A673 (cell line): ENCODE measurements around the gene CROCC2. TPM values are rescaled to one million over a fixed set of nuclear protein-coding genes. Genes with fewer than 3 reads are reported as not detected.

Experiments used
- BruUV-seq: library from RNA; stranded (reverse); fragments of 400-500 nt; replicated peaks from 2 replicates; lab custom pipeline; 2021; lab: Mats Ljungman, UMichigan
- CTCF ChIA-PET: fragments of 300-600 bp; sonication (Branson Sonifier 250); formaldehyde crosslinking; loops from one replicate; lab custom pipeline; 2022; ENCODE audit warnings: antibody characterized with exemption; lab: Charles Lee
- POLR2A ChIA-PET: fragments of 300-600 bp; sonication (Branson Sonifier 250); formaldehyde crosslinking; loops from one replicate; lab custom pipeline; 2022; ENCODE audit warnings: antibody characterized with exemption; ENCODE audit not compliant: low non-redundant PET; lab: Charles Lee
- DNase-seq: peaks from one replicate; pipeline ENCODE4 v3.0.0-alpha.2; 2015; ENCODE audit warnings: low spot score
- H3K27ac ChIP-seq: fragments of 200-600 bp; sonication (generic); 2 replicates; pipeline ENCODE4 v1.5.1; 2016; ENCODE audit warnings: mixed run types, low read depth, mild to moderate bottlenecking, mixed read lengths, antibody characterized with exemption, low read length; ENCODE audit not compliant: poor library complexity, severe bottlenecking
- H3K27me3 ChIP-seq: fragments of 200-600 bp; sonication (generic); replicated peaks from 2 replicates; pipeline ENCODE4 v1.6.1; 2017; ENCODE audit warnings: mixed run types, low read depth, mild to moderate bottlenecking, mixed read lengths, antibody characterized with exemption, low read length; ENCODE audit not compliant: insufficient read depth, poor library complexity
- H3K36me3 ChIP-seq: fragments of 200-600 bp; sonication (generic); 2 replicates; pipeline ENCODE4 v1.6.1; 2016; ENCODE audit warnings: mixed run types, mild to moderate bottlenecking, mixed read lengths, antibody characterized with exemption, low read length; ENCODE audit not compliant: insufficient read depth, poor library complexity, severe bottlenecking
- H3K4me1 ChIP-seq: fragments of 200-600 bp; sonication (generic); 2 replicates; pipeline ENCODE4 v1.6.1; 2017; ENCODE audit warnings: mixed run types, mild to moderate bottlenecking, mixed read lengths, antibody characterized with exemption, low read length; ENCODE audit not compliant: insufficient read depth, poor library complexity, severe bottlenecking
- H3K4me3 ChIP-seq: fragments of 200-600 bp; sonication (generic); 2 replicates; pipeline ENCODE4 v1.5.1; 2016; ENCODE audit warnings: low read depth, mixed run types, mild to moderate bottlenecking, mixed read lengths, low read length; ENCODE audit not compliant: poor library complexity, severe bottlenecking
- H3K9me3 ChIP-seq: fragments of 200-600 bp; sonication (generic); 2 replicates; pipeline ENCODE4 v1.6.1; 2016; ENCODE audit warnings: mixed run types, low read depth, mild to moderate bottlenecking, mixed read lengths, antibody characterized with exemption, low read length; ENCODE audit not compliant: poor library complexity, severe bottlenecking
- CTCF ChIP-seq: fragments of 300-800, 200-600 bp; sonication (generic); conservative IDR thresholded peaks from 2 replicates; pipeline ENCODE4 v1.5.1; 2017; ENCODE audit warnings: low read depth, mild to moderate bottlenecking, antibody characterized with exemption, low read length, moderate library complexity, mixed read lengths
- EZH2 ChIP-seq: fragments of 200-600 bp; sonication (generic); IDR thresholded peaks from 2 replicates; pipeline ENCODE4 v1.6.1; 2017; ENCODE audit warnings: borderline replicate concordance, low read depth, mild to moderate bottlenecking, mixed read lengths, antibody characterized with exemption, low read length; ENCODE audit not compliant: poor library complexity, severe bottlenecking
- intact Hi-C: fragments of 100-400 bp; cut with micrococcal nuclease; formaldehyde crosslinking; loops from one replicate; pipeline ENCODE4 v1.10.0; 2022; ENCODE audit not compliant: unreplicated experiment
- total RNA-seq: library from RNA; stranded (reverse); gene quantifications from 2 replicates; pipeline ENCODE4 v1.2.3, GENCODE V29; 2021

The CROCC2 gene
- total RNA-seq, 1 experiment from 2014 or later = not detected

GRCh38 chr2:241033994-241034393, 127.9 kb downstream of the CROCC2 start:
- H3K9me3 ChIP-seq = no peaks in the 10 kb centered on the region
- no peaks in the 10 kb centered on the region for H3K27me3 ChIP-seq
- H3K4me3 ChIP-seq = no peak overlapping the region
- H3K27ac ChIP-seq = no peak overlapping the region
- no peak for DNase-seq
- H3K4me1 ChIP-seq = no peaks in the 10 kb centered on the region
- intact Hi-C loops = no loop called here
- CTCF ChIA-PET = no interaction called here
- POLR2A ChIA-PET = no interaction called here
- TF ChIP-seq CTCF = no peak
- TF ChIP-seq EZH2 = no peak
- BruUV-seq = no TSS peak
- H3K36me3 ChIP-seq = no peaks in the 10 kb centered on the region

- H3K27me3 ChIP-seq = no peaks in the 10 kb centered on the region
- no peak for DNase-seq
- H3K27ac ChIP-seq = no peak overlapping the region
- POLR2A ChIA-PET = no interaction called here
- no peak overlapping the region for H3K4me3 ChIP-seq
- no peaks in the 10 kb centered on the region for H3K9me3 ChIP-seq
- intact Hi-C loops = no loop called here
- BruUV-seq = no TSS peak
- TF ChIP-seq EZH2 = no peak
- TF ChIP-seq CTCF = no peak
- no peaks in the 10 kb centered on the region for H3K4me1 ChIP-seq
- no peaks in the 10 kb centered on the region for H3K36me3 ChIP-seq
- CTCF ChIA-PET = no interaction called here
Measured at GRCh38 chr2:241034490-241035141, 128.5 kb downstream of the CROCC2 start.

GRCh38 chr2:241035142-241035817, 129.1 kb downstream of the CROCC2 start:
- BruUV-seq = no TSS peak

More at GRCh38 chr2:241035142-241035817, 129.1 kb downstream of the CROCC2 start:
- ChIA-PET POLR2A (no interaction called here), CTCF (no interaction called here)
- intact Hi-C loops = no loop called here
- Histone ChIP-seq H3K9me3 (no peaks in the 10 kb centered on the region), H3K4me1 (no peaks in the 10 kb centered on the region), H3K27me3 (no peaks in the 10 kb centered on the region), H3K36me3 (no peaks in the 10 kb centered on the region), H3K4me3 (no peak overlapping the region), H3K27ac (no peak overlapping the region)
- DNase-seq = no peak
- TF ChIP-seq CTCF (no peak), EZH2 (no peak)
